Measurements from ENCODE around the gene ATG10.

ATG10 gene

GRCh38 chr5:82142928-82143577 lies 171.2 kb downstream of the ATG10 start:
- H3K27ac ChIP-seq = no peak overlapping the region
- TF ChIP-seq CTCF (conservative IDR thresholded peaks at IDR 0.05) = no peak

- no peak for TF ChIP-seq CTCF (conservative IDR thresholded peaks at IDR 0.05)
- no peak overlapping the region for H3K27ac ChIP-seq
Observed at GRCh38 chr5:82147860-82148573, 176.2 kb downstream of the ATG10 start.

- no peak overlapping the region for H3K27ac ChIP-seq
- no peak for TF ChIP-seq CTCF (conservative IDR thresholded peaks at IDR 0.05)
Observed at GRCh38 chr5:82149434-82149833, 177.6 kb downstream of the ATG10 start.

- no peak for TF ChIP-seq CTCF (conservative IDR thresholded peaks at IDR 0.05)
Observed at GRCh38 chr5:82150559-82150958, 178.7 kb downstream of the ATG10 start.

GRCh38 chr5:82151204-82151603 lies 179.4 kb downstream of the ATG10 start:
- no peak for TF ChIP-seq CTCF (conservative IDR thresholded peaks at IDR 0.05)
- no peak overlapping the region for H3K27ac ChIP-seq

More at GRCh38 chr5:82150559-82150958, 178.7 kb downstream of the ATG10 start:
- no peak overlapping the region for H3K27ac ChIP-seq

- TF ChIP-seq CTCF (conservative IDR thresholded peaks at IDR 0.05) = no peak
- H3K27ac ChIP-seq = no peak overlapping the region
Observed at GRCh38 chr5:82151662-82152061, 179.8 kb downstream of the ATG10 start.

- TF ChIP-seq CTCF (conservative IDR thresholded peaks at IDR 0.05) = no peak
- H3K27ac ChIP-seq = no peak overlapping the region
Observed at GRCh38 chr5:82152978-82153481, 181.2 kb downstream of the ATG10 start.
